ENCODE results near the gene HEMGN. TPM values are rescaled to one million over a fixed set of nuclear protein-coding genes. Genes with fewer than 3 reads are reported as not detected.

HEMGN gene
- total and polyA plus RNA-seq, 2 of the 4 experiments (the other 2 are of a cell fraction), result not detected

DNA sequence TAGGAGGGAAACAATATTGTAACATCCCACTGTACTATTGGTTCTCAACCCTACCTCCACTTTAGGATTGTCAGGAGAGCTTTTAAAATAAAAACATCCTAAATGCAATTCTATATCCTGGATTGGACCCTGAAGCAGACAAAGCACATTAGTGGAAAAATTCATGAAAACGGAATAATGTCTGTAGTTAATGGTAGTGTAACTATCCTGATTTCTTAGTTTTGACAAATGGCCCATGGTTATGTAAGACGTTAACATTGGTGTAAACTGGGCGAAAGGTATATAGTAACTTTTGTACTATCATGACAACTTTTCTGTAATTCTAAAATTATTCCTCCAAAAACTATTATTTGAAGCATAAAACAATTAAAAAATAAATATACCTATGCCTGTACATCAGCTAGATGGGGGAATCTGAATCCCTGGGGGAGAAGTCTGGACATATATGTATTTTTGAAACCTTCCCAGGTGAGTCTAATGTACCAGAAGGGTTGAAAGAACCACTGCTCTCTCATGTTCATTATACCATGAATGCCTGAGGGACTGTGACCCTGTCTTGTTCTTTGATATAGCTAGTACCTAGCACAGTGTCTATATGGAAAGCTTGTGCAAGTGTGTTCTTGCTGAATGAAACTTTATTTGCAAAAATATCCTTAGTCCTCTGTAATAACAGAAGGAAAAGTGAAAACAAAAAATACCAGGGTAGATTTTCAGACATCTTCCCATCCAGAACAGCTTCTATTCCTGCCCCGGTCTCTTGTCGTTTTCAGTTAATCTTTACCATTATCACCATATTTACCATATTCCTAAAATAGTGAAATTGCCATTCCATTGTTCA lies 12.3 kb downstream of the HEMGN start:
- H4K91ac ChIP-seq (ENCODE audit: insufficient read depth, low read depth, low read length), result no peak overlapping the region
- no peak for ATAC-seq (ENCODE audit: low read depth)
- peaks cover 0 to 11% of the 10 kb centered on the region in 2 experiments; a peak in 2 of 4 replicates for H3K79me1 ChIP-seq (ENCODE audit: low read depth in 1 of 2, low read length in 2 of 2)
- POLR2A ChIA-PET (ENCODE audit: unreplicated experiment), result no interaction called here
- no peak overlapping the region for H3K14ac ChIP-seq (replicated peaks; ENCODE audit: low read depth, low read length)
- no peak overlapping the region for H3K4me2 ChIP-seq (ENCODE audit: low read depth, low read length)
- no peak overlapping the region for H3K27ac ChIP-seq (ENCODE audit: insufficient read depth, low read length)
- no peak overlapping the region for H4K5ac ChIP-seq (ENCODE audit: low read depth, low read length)
- in situ Hi-C loops (cut with MboI; ENCODE audit: low sequenced_read_pairs) (no loop called here), dilution Hi-C loops (cut with HindIII; ENCODE audit: low sequenced_read_pairs, unreplicated experiment) (no loop called here), intact Hi-C loops (cut with micrococcal nuclease) (no loop called here)
- no peak overlapping the region for H3K4me3 ChIP-seq (ENCODE audit: insufficient read depth, low read depth, low read length)
- H2BK20ac ChIP-seq (ENCODE audit: low read depth, low read length), result no peak overlapping the region
- peaks cover 16% of the 10 kb centered on the region for H3K27me3 ChIP-seq (ENCODE audit: control insufficient read depth, insufficient read depth, low read length)
- no peaks in the 10 kb centered on the region for H3K9me1 ChIP-seq (ENCODE audit: insufficient read depth, low read length)
- H3K9ac ChIP-seq (ENCODE audit: low read depth, low read length), result no peak overlapping the region
- H3K23ac ChIP-seq (ENCODE audit: low read depth, low read length), result no peak overlapping the region
- H3K4ac ChIP-seq (ENCODE audit: low read depth, low read length), result no peak overlapping the region
- no peaks in the 10 kb centered on the region for H3K9me3 ChIP-seq (ENCODE audit: control insufficient read depth, insufficient read depth, low read length)
- no peak overlapping the region for H2BK5ac ChIP-seq (ENCODE audit: low read depth, low read length, poor library complexity, severe bottlenecking)
- TF ChIP-seq NFE2L2 (IDR thresholded peaks at IDR 0.05; ENCODE audit: low read depth, low read length) (no peak), RCOR1 (IDR thresholded peaks at IDR 0.05; ENCODE audit: insufficient replicate concordance, low read length) (no peak), RFX5 (IDR thresholded peaks at IDR 0.05; ENCODE audit: low read depth, low read length) (no peak), RAD21 (IDR thresholded peaks at IDR 0.05; ENCODE audit: low read length) (no peak), SMC3 (IDR thresholded peaks at IDR 0.05; ENCODE audit: low read depth, low read length) (no peak), FOS (IDR thresholded peaks at IDR 0.05; ENCODE audit: low read depth, low read length) (no peak), POLR2A (IDR thresholded peaks at IDR 0.05; ENCODE audit: low read depth, low read length) (no peak), MAFK (IDR thresholded peaks at IDR 0.05; ENCODE audit: low read depth, low read length) (no peak), CEBPB (IDR thresholded peaks at IDR 0.05; ENCODE audit: low read depth, low read length) (no peak), CHD1 (IDR thresholded peaks at IDR 0.05; ENCODE audit: low read depth, low read length) (no peak), MAZ (IDR thresholded peaks at IDR 0.05; ENCODE audit: borderline replicate concordance, low read depth, low read length) (no peak), MXI1 (IDR thresholded peaks at IDR 0.05; ENCODE audit: borderline replicate concordance, low read depth, low read length) (no peak)
- TF ChIP-seq, protein P1, sequence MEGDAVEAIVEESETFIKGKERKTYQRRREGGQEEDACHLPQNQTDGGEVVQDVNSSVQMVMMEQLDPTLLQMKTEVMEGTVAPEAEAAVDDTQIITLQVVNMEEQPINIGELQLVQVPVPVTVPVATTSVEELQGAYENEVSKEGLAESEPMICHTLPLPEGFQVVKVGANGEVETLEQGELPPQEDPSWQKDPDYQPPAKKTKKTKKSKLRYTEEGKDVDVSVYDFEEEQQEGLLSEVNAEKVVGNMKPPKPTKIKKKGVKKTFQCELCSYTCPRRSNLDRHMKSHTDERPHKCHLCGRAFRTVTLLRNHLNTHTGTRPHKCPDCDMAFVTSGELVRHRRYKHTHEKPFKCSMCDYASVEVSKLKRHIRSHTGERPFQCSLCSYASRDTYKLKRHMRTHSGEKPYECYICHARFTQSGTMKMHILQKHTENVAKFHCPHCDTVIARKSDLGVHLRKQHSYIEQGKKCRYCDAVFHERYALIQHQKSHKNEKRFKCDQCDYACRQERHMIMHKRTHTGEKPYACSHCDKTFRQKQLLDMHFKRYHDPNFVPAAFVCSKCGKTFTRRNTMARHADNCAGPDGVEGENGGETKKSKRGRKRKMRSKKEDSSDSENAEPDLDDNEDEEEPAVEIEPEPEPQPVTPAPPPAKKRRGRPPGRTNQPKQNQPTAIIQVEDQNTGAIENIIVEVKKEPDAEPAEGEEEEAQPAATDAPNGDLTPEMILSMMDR (conservative IDR thresholded peaks at IDR 0.05; ENCODE audit: low read depth, low read length), result no peak
- TF ChIP-seq, protein P2, sequence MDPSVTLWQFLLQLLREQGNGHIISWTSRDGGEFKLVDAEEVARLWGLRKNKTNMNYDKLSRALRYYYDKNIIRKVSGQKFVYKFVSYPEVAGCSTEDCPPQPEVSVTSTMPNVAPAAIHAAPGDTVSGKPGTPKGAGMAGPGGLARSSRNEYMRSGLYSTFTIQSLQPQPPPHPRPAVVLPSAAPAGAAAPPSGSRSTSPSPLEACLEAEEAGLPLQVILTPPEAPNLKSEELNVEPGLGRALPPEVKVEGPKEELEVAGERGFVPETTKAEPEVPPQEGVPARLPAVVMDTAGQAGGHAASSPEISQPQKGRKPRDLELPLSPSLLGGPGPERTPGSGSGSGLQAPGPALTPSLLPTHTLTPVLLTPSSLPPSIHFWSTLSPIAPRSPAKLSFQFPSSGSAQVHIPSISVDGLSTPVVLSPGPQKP (IDR thresholded peaks at IDR 0.05; ENCODE audit: borderline replicate concordance, low read depth, low read length), result no peak
- TF ChIP-seq, protein P3, sequence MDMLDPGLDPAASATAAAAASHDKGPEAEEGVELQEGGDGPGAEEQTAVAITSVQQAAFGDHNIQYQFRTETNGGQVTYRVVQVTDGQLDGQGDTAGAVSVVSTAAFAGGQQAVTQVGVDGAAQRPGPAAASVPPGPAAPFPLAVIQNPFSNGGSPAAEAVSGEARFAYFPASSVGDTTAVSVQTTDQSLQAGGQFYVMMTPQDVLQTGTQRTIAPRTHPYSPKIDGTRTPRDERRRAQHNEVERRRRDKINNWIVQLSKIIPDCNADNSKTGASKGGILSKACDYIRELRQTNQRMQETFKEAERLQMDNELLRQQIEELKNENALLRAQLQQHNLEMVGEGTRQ (IDR thresholded peaks at IDR 0.05; ENCODE audit: low read depth, low read length), result no peak
- H3K4me1 ChIP-seq (ENCODE audit: control insufficient read depth, insufficient read depth, low read length), result peaks cover 2% of the 10 kb centered on the region; the same call in 1 of the 2 replicates
- no peak overlapping the region for H2BK15ac ChIP-seq (ENCODE audit: low read depth, low read length)
- no peaks in the 10 kb centered on the region for H4K20me1 ChIP-seq (ENCODE audit: insufficient read depth, low read length)
- no peak overlapping the region for H4K8ac ChIP-seq (ENCODE audit: low read depth in 2 of 2, low read length in 2 of 2)
- H2AK9ac ChIP-seq (replicated peaks; ENCODE audit: low read depth, low read length, poor library complexity), result no peak overlapping the region
- H2AK5ac ChIP-seq (ENCODE audit: low read depth, low read length), result no peak overlapping the region
- H3K36me3 ChIP-seq (ENCODE audit: control insufficient read depth, insufficient read depth, low read length), result no peaks in the 10 kb centered on the region
- WGBS, 2 experiments (ENCODE audit: extremely low coverage in 2 of 2, insufficient read length in 1 of 2), result no CpG with 5 or more reads among the region's 5 CpGs
- H3K18ac ChIP-seq (ENCODE audit: low read depth, low read length), result no peak overlapping the region
- no peak overlapping the region for H2BK120ac ChIP-seq (ENCODE audit: low read depth, low read length)
- H2AFZ ChIP-seq (replicated peaks; ENCODE audit: low read length, poor library complexity), result no peak overlapping the region
- DNase-seq, result no peak
- H3K56ac ChIP-seq (ENCODE audit: extremely low read depth, insufficient read depth, low read length), result no peak overlapping the region
- CTCF ChIA-PET, result interaction anchor here (0.9 kb wide), 1 partner anchor 14 kb away, joined by 3 read pairs; no protein-coding TSS in a partner anchor
- BruUV-seq (replicated peaks), result no TSS peak
